ENCODE results near the gene GPR180. TPM values are rescaled to one million over a fixed set of nuclear protein-coding genes. Genes with fewer than 3 reads are reported as not detected.

Gene GPR180
- 1 to 10 TPM in 3 of 4 donors, under 1 TPM in 1; 0.37 to 4.9 (median 2.3) TPM for total RNA-seq

- 2 to 3% methylated on average over 5 to 34 of the region's 71 CpGs for WGBS, 2 donors (ENCODE audit: low coverage in 1 of 2)
- DNase-seq, result peak; percentile 96
- H3K4me3 ChIP-seq, result peak within 1 kb of the TSS; percentile 59 to 100 (median 70)
- no peaks in the 10 kb centered on the region for H3K9me3 ChIP-seq
- H3K4me1 ChIP-seq, result peaks cover 0 to 12% (median 4%) of the 10 kb centered on the region in 4 donors
- no peak for TF ChIP-seq EP300 (IDR thresholded peaks at IDR 0.05; ENCODE audit: low read depth)
- peak; percentile 70 to 89 (median 71) for TF ChIP-seq POLR2AphosphoS5 (IDR thresholded peaks at IDR 0.05)
- peak; percentile 70 for TF ChIP-seq POLR2A (IDR thresholded peaks at IDR 0.05)
- TF ChIP-seq CTCF (IDR thresholded peaks at IDR 0.05), result no peak
- peak within 1 kb of the TSS; percentile 75 to 99 (median 88) for H3K27ac ChIP-seq
- intact Hi-C loops (cut with DNase I; ENCODE audit: low total_unique reads) (no loop called here), in situ Hi-C loops (cut with MboI; ENCODE audit: low pct_ligation_motif_present in 1 of 4, low pct_unique_long_range_greater_than_20kb in 1 of 4, low sequenced_read_pairs in 3 of 4) (no loop called here)
- H3K36me3 ChIP-seq, result no peaks in the 10 kb centered on the region
- no peaks in the 10 kb centered on the region for H3K27me3 ChIP-seq
Measured at GRCh38 chr13:94601446-94602431, at the start of gene GPR180. Gene GPR180, plus strand, starts transcription at chr13:94601857. Its CDS starts 71 bp downstream, at chr13:94601928.

- H3K27ac ChIP-seq, result no peak overlapping the region
- H3K36me3 ChIP-seq, result no peaks in the 10 kb centered on the region
- no peak for DNase-seq
- H3K4me1 ChIP-seq, result peaks cover 0 to 10% (median 7%) of the 10 kb centered on the region in 4 donors
- H3K27me3 ChIP-seq, result no peaks in the 10 kb centered on the region
- TF ChIP-seq CTCF (IDR thresholded peaks at IDR 0.05), result no peak
- no peak for TF ChIP-seq POLR2A (IDR thresholded peaks at IDR 0.05)
- TF ChIP-seq POLR2AphosphoS5 (IDR thresholded peaks at IDR 0.05), result no peak
- no peak for TF ChIP-seq EP300 (IDR thresholded peaks at IDR 0.05; ENCODE audit: low read depth)
- intact Hi-C loops (cut with DNase I; ENCODE audit: low total_unique reads) (no loop called here), in situ Hi-C loops (cut with MboI; ENCODE audit: low pct_ligation_motif_present in 1 of 4, low pct_unique_long_range_greater_than_20kb in 1 of 4, low sequenced_read_pairs in 3 of 4) (no loop called here)
- WGBS, 2 donors (ENCODE audit: low coverage in 1 of 2), result 50 to 90% methylated on average over 2 to 5 of the region's 5 CpGs
- no peak overlapping the region for H3K4me3 ChIP-seq
- H3K9me3 ChIP-seq, result no peaks in the 10 kb centered on the region
Measured at GRCh38 chr13:94552095-94552494, 49.6 kb upstream of the GPR180 start.

- Histone ChIP-seq H3K27me3 (no peaks in the 10 kb centered on the region), H3K36me3 (no peaks in the 10 kb centered on the region), H3K4me3 (no peak overlapping the region), H3K27ac (no peak overlapping the region), H3K4me1 (peaks cover 0 to under 1% (median 0%) of the 10 kb centered on the region in 4 donors), H3K9me3 (no peaks in the 10 kb centered on the region)
- intact Hi-C loops (cut with DNase I; ENCODE audit: low total_unique reads), result no loop called here
- in situ Hi-C loops (cut with MboI; ENCODE audit: low pct_ligation_motif_present in 1 of 4, low pct_unique_long_range_greater_than_20kb in 1 of 4, low sequenced_read_pairs in 3 of 4), result no loop called here
- TF ChIP-seq CTCF (IDR thresholded peaks at IDR 0.05), result no peak
- TF ChIP-seq EP300 (IDR thresholded peaks at IDR 0.05; ENCODE audit: low read depth), result no peak
- TF ChIP-seq POLR2AphosphoS5 (IDR thresholded peaks at IDR 0.05), result no peak
- no peak for TF ChIP-seq POLR2A (IDR thresholded peaks at IDR 0.05)
- no peak for DNase-seq
- 96 to 97% methylated on average over 4 of the region's 4 CpGs for WGBS, 2 donors (ENCODE audit: low coverage in 1 of 2)
Measured at GRCh38 chr13:94553766-94554165, 47.9 kb upstream of the GPR180 start.

GRCh38 chr13:94556041-94556440 is 45.6 kb upstream of the GPR180 start:
- no peak overlapping the region for H3K4me3 ChIP-seq
- H3K4me1 ChIP-seq, result no peaks in the 10 kb centered on the region
- intact Hi-C loops (cut with DNase I; ENCODE audit: low total_unique reads) (no loop called here), in situ Hi-C loops (cut with MboI; ENCODE audit: low pct_ligation_motif_present in 1 of 4, low pct_unique_long_range_greater_than_20kb in 1 of 4, low sequenced_read_pairs in 3 of 4) (no loop called here)
- no peaks in the 10 kb centered on the region for H3K27me3 ChIP-seq
- H3K9me3 ChIP-seq, result no peaks in the 10 kb centered on the region
- no peak for DNase-seq
- TF ChIP-seq POLR2AphosphoS5 (IDR thresholded peaks at IDR 0.05), result no peak
- TF ChIP-seq EP300 (IDR thresholded peaks at IDR 0.05; ENCODE audit: low read depth), result no peak
- no peak for TF ChIP-seq POLR2A (IDR thresholded peaks at IDR 0.05)
- no peak for TF ChIP-seq CTCF (IDR thresholded peaks at IDR 0.05)
- H3K36me3 ChIP-seq, result no peaks in the 10 kb centered on the region
- no peak overlapping the region for H3K27ac ChIP-seq
- 29 to 45% methylated on average over 1 of the region's 1 CpG for WGBS, 2 donors (ENCODE audit: low coverage in 1 of 2)

All from transverse colon (tissue), 4 donors.